ENCODE results near the gene RTBDN.
A peak's percentile ranks its signal among the peaks of the same experiment; 100 is the strongest.

Gene RTBDN

GRCh38 chr19:12834566-12834943 is at the start of gene RTBDN:
TSS of gene RTBDN (minus strand) at chr19:12834579. CDS start at chr19:12829979, 4,600 bp downstream.
- no peak for DNase-seq

GRCh38 chr19:12882589-12882988 is 48.2 kb upstream of the RTBDN start:
- DNase-seq = no peak

DNA sequence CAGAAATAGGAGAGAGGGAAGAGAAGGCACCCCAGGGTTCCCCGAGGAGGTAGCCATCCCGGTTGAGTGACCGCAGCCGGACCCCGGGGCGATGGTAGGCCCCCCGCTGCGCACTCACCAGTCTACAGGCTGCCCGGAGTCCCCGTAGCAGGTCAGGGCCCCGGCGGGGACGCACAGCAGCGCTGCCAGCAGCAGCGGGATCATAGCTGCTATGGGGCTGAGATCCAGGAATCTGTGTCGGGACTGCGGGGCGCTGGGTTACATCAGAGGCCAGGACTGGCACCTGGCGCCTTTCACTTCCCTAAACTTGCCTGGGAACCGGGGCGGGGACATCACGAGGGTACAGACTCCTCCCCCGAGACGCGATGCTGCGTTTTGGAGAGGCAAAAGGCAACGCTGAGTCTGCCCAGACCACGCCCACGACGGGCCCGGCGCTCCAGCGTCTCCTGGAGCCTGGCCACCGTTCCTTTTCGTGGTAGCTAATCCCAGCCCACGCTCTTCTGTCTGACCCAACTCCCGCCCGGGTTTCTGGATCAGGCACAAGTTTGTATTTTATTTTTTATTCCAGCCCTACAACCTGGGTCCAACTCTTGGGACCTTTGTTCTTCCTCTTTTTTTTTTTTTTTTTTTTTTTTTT is 46.9 kb upstream of the RTBDN start, which contains the start of gene DNASE2:
TSS of gene DNASE2 (minus strand) at position 278 of the 637 bp plus-strand sequence. CDS start at position 204, 74 bp downstream.
- peak; percentile 89 to 93 for DNase-seq

GRCh38 chr19:12880551-12881171 is 46.3 kb upstream of the RTBDN start:
- DNase-seq = no peak

- no peak for DNase-seq
These were observed 40.7 kb upstream of the RTBDN start for GRCh38 chr19:12875086-12875485.

GRCh38 chr19:12873891-12874745 is 39.7 kb upstream of the RTBDN start:
- no peak for DNase-seq

DNA sequence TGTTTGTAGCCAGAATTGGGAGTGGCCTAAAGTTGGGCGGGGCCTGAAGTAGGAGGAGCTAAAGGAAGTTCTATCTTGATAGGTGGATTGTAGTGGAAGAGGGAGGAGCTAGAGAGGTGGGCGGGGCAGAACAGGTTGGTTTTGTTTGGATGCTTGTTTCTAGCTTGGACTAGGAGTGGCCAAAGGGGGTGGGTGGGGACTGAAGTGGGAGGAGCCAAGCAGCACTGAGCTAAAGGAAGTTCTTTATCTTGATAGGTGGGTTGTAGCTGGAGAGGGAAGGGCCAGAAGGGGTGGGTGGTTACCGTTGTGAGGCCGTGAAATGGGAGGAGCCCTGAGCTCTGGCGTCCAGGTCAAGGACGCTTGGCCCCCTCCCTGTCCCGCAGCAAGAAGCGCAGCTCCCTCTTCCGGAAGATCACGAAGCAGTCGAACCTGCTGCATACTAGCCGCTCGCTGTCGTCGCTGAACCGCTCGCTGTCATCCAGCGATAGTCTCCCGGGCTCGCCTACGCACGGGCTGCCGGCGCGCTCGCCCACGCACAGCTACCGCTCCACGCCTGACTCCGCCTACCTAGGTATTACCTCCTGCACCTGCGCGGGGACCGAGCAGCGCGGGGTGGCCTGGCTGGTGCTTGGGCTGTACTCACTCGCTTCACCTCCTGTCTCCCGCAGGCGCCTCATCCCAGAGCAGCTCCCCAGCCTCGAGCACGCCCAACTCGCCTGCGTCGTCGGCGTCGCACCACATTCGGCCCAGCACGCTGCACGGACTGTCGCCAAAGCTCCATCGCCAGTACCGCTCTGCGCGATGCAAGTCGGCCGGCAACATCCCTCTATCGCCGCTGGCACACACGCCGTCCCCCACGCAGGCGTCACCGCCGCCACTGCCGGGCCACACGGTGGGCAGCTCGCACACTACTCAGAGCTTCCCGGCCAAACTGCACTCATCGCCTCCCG is 38.8 kb upstream of the RTBDN start:
- DNase-seq = peak; percentile 84 to 85

GRCh38 chr19:12872255-12872654 is 37.9 kb upstream of the RTBDN start:
- DNase-seq = no peak

GRCh38 chr19:12871681-12872080 is 37.3 kb upstream of the RTBDN start:
- no peak for DNase-seq

GRCh38 chr19:12868540-12869112 is 34.2 kb upstream of the RTBDN start:
- no peak for DNase-seq

- peak; percentile 65 to 72 for DNase-seq
These were observed 33.0 kb upstream of the RTBDN start for GRCh38 chr19:12867120-12868099.

GRCh38 chr19:12866416-12867119 is 32.2 kb upstream of the RTBDN start:
- DNase-seq = no peak

DNA sequence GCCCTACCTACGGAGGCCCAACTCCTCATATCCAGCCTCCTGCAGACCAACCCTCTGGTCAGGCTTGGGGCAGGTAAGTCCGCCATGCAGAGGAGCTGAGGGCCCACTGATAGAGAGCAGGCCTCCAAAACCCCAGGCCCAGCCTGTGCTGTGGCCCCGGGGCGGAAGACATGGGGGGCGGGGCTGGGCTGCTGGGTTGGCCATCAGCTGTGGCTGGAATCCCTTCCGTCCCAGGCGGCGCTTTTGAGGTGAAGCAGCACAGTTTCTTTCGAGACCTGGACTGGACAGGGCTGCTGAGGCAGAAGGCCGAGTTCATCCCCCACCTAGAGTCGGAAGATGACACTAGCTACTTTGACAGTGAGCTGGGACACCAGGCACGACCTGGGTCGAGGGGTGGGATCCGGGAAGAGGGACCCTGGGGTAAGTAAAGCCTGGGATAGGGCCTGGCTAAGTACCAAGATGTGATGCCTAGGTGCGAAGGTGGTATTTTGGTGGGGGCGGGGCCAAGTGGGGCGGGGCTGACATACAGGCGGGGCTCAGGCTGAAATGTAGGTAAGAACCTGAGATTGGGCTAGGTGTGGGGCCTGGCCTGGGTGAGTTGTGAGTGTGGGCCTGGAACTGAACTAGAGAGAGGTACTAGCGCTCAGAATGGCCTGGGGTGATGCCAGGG is 31.5 kb upstream of the RTBDN start:
- no peak for DNase-seq

- no peak for DNase-seq
These were observed 30.6 kb upstream of the RTBDN start for GRCh38 chr19:12864721-12865715.

- DNase-seq = no peak
These were observed 29.8 kb upstream of the RTBDN start for GRCh38 chr19:12864143-12864542.

- DNase-seq = no peak
These were observed 25.2 kb upstream of the RTBDN start for GRCh38 chr19:12859546-12859945.

DNA sequence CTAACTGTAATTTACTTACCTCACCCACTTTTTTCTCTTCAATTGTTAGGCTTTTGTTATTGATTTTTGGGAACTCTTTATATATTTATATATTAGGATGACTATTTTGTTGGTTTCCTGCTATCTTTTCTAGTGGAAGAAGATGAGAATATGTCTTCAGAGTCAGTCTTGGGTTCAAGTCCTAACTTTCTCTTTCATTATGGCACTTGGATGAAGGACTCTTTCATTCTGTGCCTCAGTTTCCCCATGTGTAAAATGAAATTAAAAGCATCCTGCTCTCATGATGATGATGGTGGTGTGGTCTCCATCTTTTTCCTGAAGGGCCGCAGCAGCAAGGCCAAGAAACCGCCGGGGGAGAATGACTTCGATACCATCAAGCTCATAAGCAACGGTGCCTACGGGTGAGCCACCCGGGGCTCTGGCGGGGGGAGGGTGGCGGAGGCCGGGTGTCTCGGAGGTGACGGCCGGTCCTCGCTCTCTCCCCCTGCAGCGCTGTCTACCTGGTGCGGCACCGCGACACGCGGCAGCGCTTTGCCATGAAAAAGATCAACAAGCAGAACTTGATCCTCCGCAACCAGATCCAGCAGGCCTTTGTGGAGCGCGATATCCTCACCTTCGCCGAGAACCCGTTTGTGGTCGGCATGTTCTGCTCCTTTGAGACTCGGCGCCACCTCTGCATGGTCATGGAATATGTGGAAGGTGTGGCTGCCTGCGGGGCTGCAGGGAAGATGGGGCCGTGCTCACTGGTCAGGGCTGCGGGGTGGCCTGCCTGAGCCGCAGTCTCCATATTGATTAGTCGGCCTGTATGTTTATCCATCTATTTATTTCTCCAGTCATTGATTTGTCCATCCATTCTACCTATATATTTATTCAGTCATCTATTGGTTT is 23.9 kb upstream of the RTBDN start:
- DNase-seq = no peak

Data from CD4-positive, alpha-beta T cell treated with Interleukin-4 for 1 hour (primary cell).